Measurements from ENCODE around the gene KCNH1.
A peak's percentile ranks its signal among the peaks of the same experiment; 100 is the strongest.

DNA sequence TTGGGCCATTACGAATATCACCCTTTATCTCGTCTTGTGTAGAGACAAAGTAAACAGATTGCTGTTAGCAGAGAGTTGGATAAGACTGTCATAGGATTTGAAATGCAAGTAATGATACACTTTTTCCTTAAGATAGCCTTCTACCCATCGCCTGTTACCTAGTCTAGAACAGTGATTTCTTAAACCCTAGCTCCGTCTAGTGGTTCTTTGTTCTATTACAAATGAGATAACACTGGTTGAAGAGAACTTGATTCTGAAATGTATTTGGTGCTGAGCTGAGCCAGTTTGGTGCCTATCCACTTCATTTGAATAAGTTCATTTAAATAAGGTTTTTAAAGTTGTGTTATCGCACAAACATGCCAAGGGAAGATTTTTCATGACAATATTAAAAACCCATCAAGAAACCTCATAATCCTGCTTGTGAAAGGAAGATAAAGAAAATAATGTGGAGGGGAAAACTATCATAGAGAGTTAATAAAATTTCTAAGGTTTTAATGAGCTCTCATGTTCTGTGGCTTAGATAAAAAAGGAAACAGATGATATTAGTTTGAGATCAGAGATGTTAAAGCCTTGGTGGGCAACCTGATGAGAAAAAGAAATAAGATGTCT lies 1.5 kb upstream of the KCNH1 start:
- TF ChIP-seq, protein P1, sequence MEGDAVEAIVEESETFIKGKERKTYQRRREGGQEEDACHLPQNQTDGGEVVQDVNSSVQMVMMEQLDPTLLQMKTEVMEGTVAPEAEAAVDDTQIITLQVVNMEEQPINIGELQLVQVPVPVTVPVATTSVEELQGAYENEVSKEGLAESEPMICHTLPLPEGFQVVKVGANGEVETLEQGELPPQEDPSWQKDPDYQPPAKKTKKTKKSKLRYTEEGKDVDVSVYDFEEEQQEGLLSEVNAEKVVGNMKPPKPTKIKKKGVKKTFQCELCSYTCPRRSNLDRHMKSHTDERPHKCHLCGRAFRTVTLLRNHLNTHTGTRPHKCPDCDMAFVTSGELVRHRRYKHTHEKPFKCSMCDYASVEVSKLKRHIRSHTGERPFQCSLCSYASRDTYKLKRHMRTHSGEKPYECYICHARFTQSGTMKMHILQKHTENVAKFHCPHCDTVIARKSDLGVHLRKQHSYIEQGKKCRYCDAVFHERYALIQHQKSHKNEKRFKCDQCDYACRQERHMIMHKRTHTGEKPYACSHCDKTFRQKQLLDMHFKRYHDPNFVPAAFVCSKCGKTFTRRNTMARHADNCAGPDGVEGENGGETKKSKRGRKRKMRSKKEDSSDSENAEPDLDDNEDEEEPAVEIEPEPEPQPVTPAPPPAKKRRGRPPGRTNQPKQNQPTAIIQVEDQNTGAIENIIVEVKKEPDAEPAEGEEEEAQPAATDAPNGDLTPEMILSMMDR (IDR thresholded peaks at IDR 0.05): peak in 2 of 3 donors; percentile 21 to 32
- no peak for TF ChIP-seq POLR2A (IDR thresholded peaks at IDR 0.05)
